GM23338 (cell line): ENCODE measurements around the gene TAF10. TPM values are rescaled to one million over a fixed set of nuclear protein-coding genes. Genes with fewer than 3 reads are reported as not detected.

Experiments
- ATAC-seq: fragments of 200-7000 bp; cut with Tn5 transposase; 3 replicates; pipeline ENCODE4 v1.9.1; 2020
- DNase-seq: peaks from one replicate; pipeline ENCODE4 v3.0.0-alpha.2; 2015; ENCODE audit warnings: low spot score
- H2AFZ ChIP-seq: fragments of 200-600 bp; sonication (generic); 2 replicates; pipeline ENCODE4 v1.8.0; 2016; ENCODE audit warnings: antibody characterized with exemption, mild to moderate bottlenecking, moderate library complexity
- H3F3A ChIP-seq: fragments of 200-600 bp; sonication (generic); replicated peaks from 2 replicates; pipeline ENCODE4 v1.8.0; 2017; ENCODE audit warnings: antibody characterized with exemption, mixed run types, low read depth
- H3K27ac ChIP-seq: fragments of 200-600 bp; sonication (generic); 2 replicates; pipeline ENCODE4 v1.6.1; 2016; ENCODE audit warnings: low read depth
- H3K27me3 ChIP-seq: fragments of 200-600 bp; sonication (generic); 2 replicates; pipeline ENCODE4 v1.8.0; 2016; ENCODE audit warnings: mild to moderate bottlenecking, mixed run types, moderate library complexity; ENCODE audit not compliant: insufficient read depth
- H3K36me3 ChIP-seq: fragments of 200-600 bp; sonication (generic); 2 replicates; pipeline ENCODE4 v1.8.0; 2016; ENCODE audit warnings: mild to moderate bottlenecking; ENCODE audit not compliant: insufficient read depth
- H3K4me1 ChIP-seq: fragments of 200-600 bp; sonication (generic); 2 replicates; pipeline ENCODE4 v1.8.0; 2016; ENCODE audit warnings: mild to moderate bottlenecking, moderate library complexity; ENCODE audit not compliant: insufficient read depth
- H3K4me2 ChIP-seq: fragments of 200-600 bp; sonication (generic); 2 replicates; pipeline ENCODE4 v1.7.1; 2017; ENCODE audit warnings: mixed run types
- H3K4me3 ChIP-seq: fragments of 200-600 bp; sonication (generic); 2 replicates; pipeline ENCODE4 v1.6.1; 2016; ENCODE audit warnings: mixed run types
- H3K79me2 ChIP-seq: fragments of 200-600 bp; sonication (generic); replicated peaks from 2 replicates; pipeline ENCODE4 v1.8.0; 2017; ENCODE audit warnings: mild to moderate bottlenecking; ENCODE audit not compliant: insufficient read depth
- H3K9me2 ChIP-seq: fragments of 200-600 bp; sonication (generic); 2 replicates; pipeline ENCODE4 v1.8.0; 2017; ENCODE audit not compliant: insufficient read depth
- H4K20me1 ChIP-seq: fragments of 200-600 bp; sonication (generic); replicated peaks from 2 replicates; pipeline ENCODE4 v1.8.0; 2017; ENCODE audit warnings: mild to moderate bottlenecking; ENCODE audit not compliant: insufficient read depth
- H3K27ac Mint-ChIP-seq: 2 replicates; pipeline ENCODE4 v1.8.0; 2020; ENCODE audit warnings: inconsistent platforms, mild to moderate bottlenecking, moderate library complexity, mixed read lengths
- H3K27me3 Mint-ChIP-seq: 3 replicates; pipeline ENCODE4 v1.8.0; 2022; ENCODE audit warnings: low read depth, mild to moderate bottlenecking, moderate library complexity, mixed read lengths, inconsistent platforms; ENCODE audit not compliant: insufficient read depth, poor library complexity
- H3K36me3 Mint-ChIP-seq: 3 replicates; pipeline ENCODE4 v1.8.0; 2021; ENCODE audit warnings: low read depth, mild to moderate bottlenecking, inconsistent platforms, moderate library complexity, mixed read lengths
- H3K4me1 Mint-ChIP-seq: 3 replicates; pipeline ENCODE4 v1.8.0; 2020; ENCODE audit warnings: mild to moderate bottlenecking, inconsistent platforms, mixed read lengths
- H3K4me3 Mint-ChIP-seq: 3 replicates; pipeline ENCODE4 v1.8.0; 2021; ENCODE audit warnings: moderate library complexity, mild to moderate bottlenecking, inconsistent platforms, mixed read lengths
- H3K9me3 Mint-ChIP-seq: 3 replicates; pipeline ENCODE4 v1.8.0; 2020; ENCODE audit warnings: moderate library complexity, mild to moderate bottlenecking, inconsistent platforms, mixed read lengths
- CREB1 ChIP-seq: fragments of 250-450 bp; sonication (Bioruptor Pico); IDR thresholded peaks from 2 replicates; pipeline ENCODE4 v1.5.0; 2020; ENCODE audit warnings: low read depth, mild to moderate bottlenecking, moderate library complexity
- EZH2 ChIP-seq: fragments of 200-600 bp; sonication (generic); IDR thresholded peaks from one replicate; pipeline ENCODE4 v1.8.0; 2017; ENCODE audit warnings: antibody characterized with exemption, mild to moderate bottlenecking, low read depth; ENCODE audit not compliant: unreplicated experiment
- EZH2phosphoT487 ChIP-seq: fragments of 200-600 bp; sonication (generic); IDR thresholded peaks from one replicate; pipeline ENCODE4 v1.8.1; 2018; ENCODE audit warnings: antibody characterized with exemption; ENCODE audit not compliant: unreplicated experiment
- JUNB ChIP-seq: IDR thresholded peaks from one replicate; pipeline ENCODE4 v1.6.1; 2016; ENCODE audit warnings: antibody characterized with exemption; ENCODE audit not compliant: unreplicated experiment
- NANOG ChIP-seq: IDR thresholded peaks from 2 replicates; pipeline ENCODE4 v1.6.1; 2016; ENCODE audit warnings: antibody characterized with exemption, borderline replicate concordance
- POLR2AphosphoS5 ChIP-seq: IDR thresholded peaks from 2 replicates; pipeline ENCODE4 v1.6.1; 2016; ENCODE audit warnings: antibody characterized with exemption, low read depth
- STAT1 ChIP-seq: IDR thresholded peaks from one replicate; pipeline ENCODE4 v1.6.1; 2016; ENCODE audit warnings: antibody characterized with exemption; ENCODE audit not compliant: unreplicated experiment
- ZNF114 ChIP-seq: fragments of 250-450 bp; sonication (Bioruptor Pico); IDR thresholded peaks from 2 replicates; pipeline ENCODE4 v1.5.0; 2020; ENCODE audit warnings: mild to moderate bottlenecking, moderate library complexity
- ZNF331 ChIP-seq: fragments of 250-450 bp; sonication (Bioruptor Pico); IDR thresholded peaks from 2 replicates; pipeline ENCODE4 v1.5.0; 2020; ENCODE audit warnings: low read depth, mild to moderate bottlenecking, moderate library complexity
- polyA plus RNA-seq: library from polyadenylated mRNA; unstranded; fragments of >200 nt; fragmentation: Nextera tagmentation; extraction: Ambion mirVana; gene quantifications from 2 replicates; pipeline ENCODE4 v1.2.1, GENCODE V29; 2016
- total RNA-seq: library from RNA; depleted of rRNA; stranded (reverse); fragments of >200 nt; shearing (Covaris generic); gene quantifications from 2 replicates; pipeline ENCODE4 v1.2.3, GENCODE V29; 2014
- TF ChIP-seq, protein P1 (sequence below), 2 experiments: fragments of 200-600 bp in 1 of 2; sonication (generic) in 1 of 2; conservative IDR thresholded peaks; 2 replicates each; pipeline versions ENCODE4 v1.5.1 to v1.6.1; 2016 to 2017; ENCODE audit warnings: antibody characterized with exemption in 2 of 2, low read depth in 2 of 2, mild to moderate bottlenecking in 2 of 2, moderate library complexity in 1 of 2
- TF ChIP-seq, protein P2 (sequence below): fragments of 250-450 bp; sonication (Bioruptor Pico); IDR thresholded peaks from 2 replicates; pipeline ENCODE4 v1.5.0; 2020; ENCODE audit warnings: mild to moderate bottlenecking, moderate library complexity
- TF ChIP-seq, protein P3 (sequence below): IDR thresholded peaks from one replicate; pipeline ENCODE4 v1.6.1; 2018; ENCODE audit warnings: antibody characterized with exemption; ENCODE audit not compliant: unreplicated experiment
- TF ChIP-seq, protein P4 (sequence below): IDR thresholded peaks from 2 replicates; pipeline ENCODE4 v1.6.1; 2016; ENCODE audit warnings: antibody characterized with exemption

The TAF10 gene
- total and polyA plus RNA-seq, 2 experiments from 2014 or later, result 108 to 253 TPM

DNA sequence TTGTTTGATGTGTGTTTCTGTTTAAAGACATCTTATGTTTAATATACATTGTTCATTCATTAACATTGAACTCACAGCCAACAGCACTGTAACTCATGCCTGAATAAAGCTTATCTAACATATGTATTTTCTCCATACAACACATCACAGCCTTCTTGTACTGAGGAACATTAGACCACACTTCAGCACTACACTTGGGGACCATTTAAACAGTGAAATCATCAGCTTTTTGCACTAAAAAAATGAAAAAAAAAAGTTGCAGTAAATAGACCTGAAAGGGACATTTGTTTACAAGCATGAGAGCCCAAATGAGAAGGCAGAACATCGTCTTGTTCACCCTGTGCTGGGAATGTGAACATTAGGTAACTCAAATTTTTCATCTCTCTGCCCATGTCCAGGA, 22.5 kb upstream of the TAF10 start:
- ATAC-seq, result no peak
- no peaks in the 10 kb centered on the region; the same call in 1 of the 2 replicates for H3K4me1 ChIP-seq
- H3K27ac ChIP-seq, result no peak overlapping the region
- no peaks in the 10 kb centered on the region for H3K9me2 ChIP-seq
- Mint-ChIP-seq H3K4me3 (no peak overlapping the region), H3K27me3 (peaks cover 23% of the 10 kb centered on the region), H3K27ac (no peak overlapping the region), H3K9me3 (no peaks in the 10 kb centered on the region; the same call in 2 of the 3 replicates), H3K4me1 (peaks cover 6% of the 10 kb centered on the region), H3K36me3 (peaks cover 3% of the 10 kb centered on the region; the same call in 1 of the 3 replicates)
- no peak overlapping the region for H3K4me2 ChIP-seq
- no peaks in the 10 kb centered on the region for H3K79me2 ChIP-seq
- no peak overlapping the region for H2AFZ ChIP-seq
- no peaks in the 10 kb centered on the region for H4K20me1 ChIP-seq
- no peak for DNase-seq
- no peaks in the 10 kb centered on the region for H3F3A ChIP-seq
- H3K27me3 ChIP-seq, result peaks cover 25% of the 10 kb centered on the region
- H3K4me3 ChIP-seq, result no peak overlapping the region
- H3K36me3 ChIP-seq, result no peaks in the 10 kb centered on the region
- no peak for TF ChIP-seq NANOG
- no peak for TF ChIP-seq POLR2AphosphoS5
- TF ChIP-seq, protein P1, sequence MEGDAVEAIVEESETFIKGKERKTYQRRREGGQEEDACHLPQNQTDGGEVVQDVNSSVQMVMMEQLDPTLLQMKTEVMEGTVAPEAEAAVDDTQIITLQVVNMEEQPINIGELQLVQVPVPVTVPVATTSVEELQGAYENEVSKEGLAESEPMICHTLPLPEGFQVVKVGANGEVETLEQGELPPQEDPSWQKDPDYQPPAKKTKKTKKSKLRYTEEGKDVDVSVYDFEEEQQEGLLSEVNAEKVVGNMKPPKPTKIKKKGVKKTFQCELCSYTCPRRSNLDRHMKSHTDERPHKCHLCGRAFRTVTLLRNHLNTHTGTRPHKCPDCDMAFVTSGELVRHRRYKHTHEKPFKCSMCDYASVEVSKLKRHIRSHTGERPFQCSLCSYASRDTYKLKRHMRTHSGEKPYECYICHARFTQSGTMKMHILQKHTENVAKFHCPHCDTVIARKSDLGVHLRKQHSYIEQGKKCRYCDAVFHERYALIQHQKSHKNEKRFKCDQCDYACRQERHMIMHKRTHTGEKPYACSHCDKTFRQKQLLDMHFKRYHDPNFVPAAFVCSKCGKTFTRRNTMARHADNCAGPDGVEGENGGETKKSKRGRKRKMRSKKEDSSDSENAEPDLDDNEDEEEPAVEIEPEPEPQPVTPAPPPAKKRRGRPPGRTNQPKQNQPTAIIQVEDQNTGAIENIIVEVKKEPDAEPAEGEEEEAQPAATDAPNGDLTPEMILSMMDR (conservative IDR thresholded peaks at IDR 0.05; ENCODE audit: low read depth in 2 of 2), result no peak
- no peak for TF ChIP-seq CREB1 (CRISPR knock-in tag)
- TF ChIP-seq, protein P2, sequence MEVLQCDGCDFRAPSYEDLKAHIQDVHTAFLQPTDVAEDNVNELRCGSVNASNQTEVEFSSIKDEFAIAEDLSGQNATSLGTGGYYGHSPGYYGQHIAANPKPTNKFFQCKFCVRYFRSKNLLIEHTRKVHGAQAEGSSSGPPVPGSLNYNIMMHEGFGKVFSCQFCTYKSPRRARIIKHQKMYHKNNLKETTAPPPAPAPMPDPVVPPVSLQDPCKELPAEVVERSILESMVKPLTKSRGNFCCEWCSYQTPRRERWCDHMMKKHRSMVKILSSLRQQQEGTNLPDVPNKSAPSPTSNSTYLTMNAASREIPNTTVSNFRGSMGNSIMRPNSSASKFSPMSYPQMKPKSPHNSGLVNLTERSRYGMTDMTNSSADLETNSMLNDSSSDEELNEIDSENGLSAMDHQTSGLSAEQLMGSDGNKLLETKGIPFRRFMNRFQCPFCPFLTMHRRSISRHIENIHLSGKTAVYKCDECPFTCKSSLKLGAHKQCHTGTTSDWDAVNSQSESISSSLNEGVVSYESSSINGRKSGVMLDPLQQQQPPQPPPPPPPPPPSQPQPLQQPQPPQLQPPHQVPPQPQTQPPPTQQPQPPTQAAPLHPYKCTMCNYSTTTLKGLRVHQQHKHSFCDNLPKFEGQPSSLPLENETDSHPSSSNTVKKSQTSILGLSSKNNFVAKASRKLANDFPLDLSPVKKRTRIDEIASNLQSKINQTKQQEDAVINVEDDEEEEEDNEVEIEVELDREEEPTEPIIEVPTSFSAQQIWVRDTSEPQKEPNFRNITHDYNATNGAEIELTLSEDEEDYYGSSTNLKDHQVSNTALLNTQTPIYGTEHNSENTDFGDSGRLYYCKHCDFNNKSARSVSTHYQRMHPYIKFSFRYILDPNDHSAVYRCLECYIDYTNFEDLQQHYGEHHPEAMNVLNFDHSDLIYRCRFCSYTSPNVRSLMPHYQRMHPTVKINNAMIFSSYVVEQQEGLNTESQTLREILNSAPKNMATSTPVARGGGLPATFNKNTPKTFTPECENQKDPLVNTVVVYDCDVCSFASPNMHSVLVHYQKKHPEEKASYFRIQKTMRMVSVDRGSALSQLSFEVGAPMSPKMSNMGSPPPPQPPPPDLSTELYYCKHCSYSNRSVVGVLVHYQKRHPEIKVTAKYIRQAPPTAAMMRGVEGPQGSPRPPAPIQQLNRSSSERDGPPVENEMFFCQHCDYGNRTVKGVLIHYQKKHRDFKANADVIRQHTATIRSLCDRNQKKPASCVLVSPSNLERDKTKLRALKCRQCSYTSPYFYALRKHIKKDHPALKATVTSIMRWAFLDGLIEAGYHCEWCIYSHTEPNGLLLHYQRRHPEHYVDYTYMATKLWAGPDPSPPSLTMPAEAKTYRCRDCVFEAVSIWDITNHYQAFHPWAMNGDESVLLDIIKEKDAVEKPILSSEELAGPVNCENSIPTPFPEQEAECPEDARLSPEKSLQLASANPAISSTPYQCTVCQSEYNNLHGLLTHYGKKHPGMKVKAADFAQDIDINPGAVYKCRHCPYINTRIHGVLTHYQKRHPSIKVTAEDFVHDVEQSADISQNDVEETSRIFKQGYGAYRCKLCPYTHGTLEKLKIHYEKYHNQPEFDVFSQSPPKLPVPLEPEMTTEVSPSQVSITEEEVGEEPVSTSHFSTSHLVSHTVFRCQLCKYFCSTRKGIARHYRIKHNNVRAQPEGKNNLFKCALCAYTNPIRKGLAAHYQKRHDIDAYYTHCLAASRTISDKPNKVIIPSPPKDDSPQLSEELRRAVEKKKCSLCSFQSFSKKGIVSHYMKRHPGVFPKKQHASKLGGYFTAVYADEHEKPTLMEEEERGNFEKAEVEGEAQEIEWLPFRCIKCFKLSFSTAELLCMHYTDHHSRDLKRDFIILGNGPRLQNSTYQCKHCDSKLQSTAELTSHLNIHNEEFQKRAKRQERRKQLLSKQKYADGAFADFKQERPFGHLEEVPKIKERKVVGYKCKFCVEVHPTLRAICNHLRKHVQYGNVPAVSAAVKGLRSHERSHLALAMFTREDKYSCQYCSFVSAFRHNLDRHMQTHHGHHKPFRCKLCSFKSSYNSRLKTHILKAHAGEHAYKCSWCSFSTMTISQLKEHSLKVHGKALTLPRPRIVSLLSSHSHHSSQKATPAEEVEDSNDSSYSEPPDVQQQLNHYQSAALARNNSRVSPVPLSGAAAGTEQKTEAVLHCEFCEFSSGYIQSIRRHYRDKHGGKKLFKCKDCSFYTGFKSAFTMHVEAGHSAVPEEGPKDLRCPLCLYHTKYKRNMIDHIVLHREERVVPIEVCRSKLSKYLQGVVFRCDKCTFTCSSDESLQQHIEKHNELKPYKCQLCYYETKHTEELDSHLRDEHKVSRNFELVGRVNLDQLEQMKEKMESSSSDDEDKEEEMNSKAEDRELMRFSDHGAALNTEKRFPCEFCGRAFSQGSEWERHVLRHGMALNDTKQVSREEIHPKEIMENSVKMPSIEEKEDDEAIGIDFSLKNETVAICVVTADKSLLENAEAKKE (CRISPR knock-in tag), result no peak
- no peak for TF ChIP-seq JUNB
- TF ChIP-seq, protein P3, sequence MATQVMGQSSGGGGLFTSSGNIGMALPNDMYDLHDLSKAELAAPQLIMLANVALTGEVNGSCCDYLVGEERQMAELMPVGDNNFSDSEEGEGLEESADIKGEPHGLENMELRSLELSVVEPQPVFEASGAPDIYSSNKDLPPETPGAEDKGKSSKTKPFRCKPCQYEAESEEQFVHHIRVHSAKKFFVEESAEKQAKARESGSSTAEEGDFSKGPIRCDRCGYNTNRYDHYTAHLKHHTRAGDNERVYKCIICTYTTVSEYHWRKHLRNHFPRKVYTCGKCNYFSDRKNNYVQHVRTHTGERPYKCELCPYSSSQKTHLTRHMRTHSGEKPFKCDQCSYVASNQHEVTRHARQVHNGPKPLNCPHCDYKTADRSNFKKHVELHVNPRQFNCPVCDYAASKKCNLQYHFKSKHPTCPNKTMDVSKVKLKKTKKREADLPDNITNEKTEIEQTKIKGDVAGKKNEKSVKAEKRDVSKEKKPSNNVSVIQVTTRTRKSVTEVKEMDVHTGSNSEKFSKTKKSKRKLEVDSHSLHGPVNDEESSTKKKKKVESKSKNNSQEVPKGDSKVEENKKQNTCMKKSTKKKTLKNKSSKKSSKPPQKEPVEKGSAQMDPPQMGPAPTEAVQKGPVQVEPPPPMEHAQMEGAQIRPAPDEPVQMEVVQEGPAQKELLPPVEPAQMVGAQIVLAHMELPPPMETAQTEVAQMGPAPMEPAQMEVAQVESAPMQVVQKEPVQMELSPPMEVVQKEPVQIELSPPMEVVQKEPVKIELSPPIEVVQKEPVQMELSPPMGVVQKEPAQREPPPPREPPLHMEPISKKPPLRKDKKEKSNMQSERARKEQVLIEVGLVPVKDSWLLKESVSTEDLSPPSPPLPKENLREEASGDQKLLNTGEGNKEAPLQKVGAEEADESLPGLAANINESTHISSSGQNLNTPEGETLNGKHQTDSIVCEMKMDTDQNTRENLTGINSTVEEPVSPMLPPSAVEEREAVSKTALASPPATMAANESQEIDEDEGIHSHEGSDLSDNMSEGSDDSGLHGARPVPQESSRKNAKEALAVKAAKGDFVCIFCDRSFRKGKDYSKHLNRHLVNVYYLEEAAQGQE, result no peak
- no peak for TF ChIP-seq STAT1
- no peak for TF ChIP-seq EZH2phosphoT487
- no peak for TF ChIP-seq ZNF114 (CRISPR knock-in tag)
- no peak for TF ChIP-seq EZH2
- no peak for TF ChIP-seq ZNF331 (CRISPR knock-in tag)
- TF ChIP-seq, protein P4, sequence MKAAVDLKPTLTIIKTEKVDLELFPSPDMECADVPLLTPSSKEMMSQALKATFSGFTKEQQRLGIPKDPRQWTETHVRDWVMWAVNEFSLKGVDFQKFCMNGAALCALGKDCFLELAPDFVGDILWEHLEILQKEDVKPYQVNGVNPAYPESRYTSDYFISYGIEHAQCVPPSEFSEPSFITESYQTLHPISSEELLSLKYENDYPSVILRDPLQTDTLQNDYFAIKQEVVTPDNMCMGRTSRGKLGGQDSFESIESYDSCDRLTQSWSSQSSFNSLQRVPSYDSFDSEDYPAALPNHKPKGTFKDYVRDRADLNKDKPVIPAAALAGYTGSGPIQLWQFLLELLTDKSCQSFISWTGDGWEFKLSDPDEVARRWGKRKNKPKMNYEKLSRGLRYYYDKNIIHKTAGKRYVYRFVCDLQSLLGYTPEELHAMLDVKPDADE, result no peak
